KG1 (cell line): Measurements from ENCODE around the gene SHROOM1.

Experiments used
- DNase-seq: peaks from one replicate; lab custom pipeline; 2025; lab: John Stamatoyannopoulos, UW

Gene SHROOM1

GRCh38 chr5:132776938-132777208 is 53.6 kb downstream of the SHROOM1 start:
- DNase-seq: no peak

GRCh38 chr5:132776131-132776937 is 54.1 kb downstream of the SHROOM1 start:
- DNase-seq: no peak

- DNase-seq: no peak
These were observed 54.9 kb downstream of the SHROOM1 start for GRCh38 chr5:132775476-132775961.

GRCh38 chr5:132774896-132775295 is 55.6 kb downstream of the SHROOM1 start:
- DNase-seq: no peak

- DNase-seq: no peak
These were observed 56.0 kb downstream of the SHROOM1 start for GRCh38 chr5:132774406-132774805.

GRCh38 chr5:132773601-132774355 is 56.7 kb downstream of the SHROOM1 start:
- DNase-seq: no peak

GRCh38 chr5:132773114-132773513 is 57.3 kb downstream of the SHROOM1 start:
- DNase-seq: no peak

GRCh38 chr5:132772291-132773070 is 58.0 kb downstream of the SHROOM1 start:
- no peak for DNase-seq
